Measurements from ENCODE around the gene PHOX2A.
"Not testable (repeated sequence)": the region's sequence is repeated elsewhere in the genome, so short reads cannot be mapped to it uniquely, and the experiment has no call there.

Gene PHOX2A

DNA sequence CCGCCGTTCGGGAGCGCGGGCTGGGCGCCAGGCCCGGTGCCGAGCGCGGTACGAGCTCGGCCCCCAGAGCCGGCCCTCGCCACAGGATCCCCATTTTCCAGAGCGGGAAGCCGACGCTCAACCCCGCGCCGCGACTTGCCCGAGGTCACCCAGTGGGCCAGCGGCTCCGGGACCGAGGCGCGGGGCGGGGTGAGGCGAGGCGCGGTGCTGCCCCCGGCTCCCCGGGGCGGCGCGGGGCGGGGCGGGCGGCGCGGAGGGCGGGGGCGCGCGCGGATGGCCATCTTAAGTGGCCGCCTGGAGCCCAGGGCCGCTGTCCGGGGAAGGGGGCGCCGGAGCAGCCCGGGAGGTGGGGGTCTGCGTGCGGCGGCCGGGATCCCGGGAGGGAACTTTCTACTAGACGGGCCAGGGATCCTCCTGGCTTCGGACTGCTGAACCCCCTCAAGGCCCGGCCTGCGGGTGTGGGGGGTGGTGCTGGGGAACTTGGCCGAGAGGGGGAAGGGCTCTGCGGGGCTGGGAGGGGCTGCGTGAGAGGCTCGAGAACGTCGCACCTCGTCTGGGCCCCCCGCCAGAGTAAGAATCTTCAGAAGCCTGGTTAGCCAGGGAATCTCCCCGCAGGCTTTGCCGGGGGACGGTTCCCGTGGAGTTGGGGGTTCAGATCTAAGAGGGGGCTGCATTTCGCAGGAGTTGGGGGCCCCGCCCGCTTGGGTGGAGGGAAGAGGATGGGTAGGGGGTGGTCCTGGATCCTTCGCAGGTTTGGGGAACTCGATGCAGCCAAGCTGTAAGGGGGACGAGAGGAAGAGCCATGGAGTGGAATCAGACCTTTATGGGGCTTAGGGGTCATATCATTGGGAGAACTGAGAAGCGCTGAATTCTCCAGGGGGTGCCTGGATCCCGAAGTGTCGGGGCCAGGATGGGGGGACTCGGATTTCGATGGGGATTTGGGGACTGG, 20.1 kb downstream of the PHOX2A start:
- ATAC-seq: peak; percentile 71
- peak; percentile 72 to 78 for DNase-seq
- peaks cover 42% of the 10 kb centered on the region for H3K4me1 Mint-ChIP-seq
- peak overlapping the region; percentile 97 for H3K27ac Mint-ChIP-seq
- peaks cover 2% of the 10 kb centered on the region for H3K27me3 Mint-ChIP-seq
- no peaks in the 10 kb centered on the region for H3K9me3 Mint-ChIP-seq
- peak overlapping the region; percentile 95 to 97 for H3K4me3 Mint-ChIP-seq

DNA sequence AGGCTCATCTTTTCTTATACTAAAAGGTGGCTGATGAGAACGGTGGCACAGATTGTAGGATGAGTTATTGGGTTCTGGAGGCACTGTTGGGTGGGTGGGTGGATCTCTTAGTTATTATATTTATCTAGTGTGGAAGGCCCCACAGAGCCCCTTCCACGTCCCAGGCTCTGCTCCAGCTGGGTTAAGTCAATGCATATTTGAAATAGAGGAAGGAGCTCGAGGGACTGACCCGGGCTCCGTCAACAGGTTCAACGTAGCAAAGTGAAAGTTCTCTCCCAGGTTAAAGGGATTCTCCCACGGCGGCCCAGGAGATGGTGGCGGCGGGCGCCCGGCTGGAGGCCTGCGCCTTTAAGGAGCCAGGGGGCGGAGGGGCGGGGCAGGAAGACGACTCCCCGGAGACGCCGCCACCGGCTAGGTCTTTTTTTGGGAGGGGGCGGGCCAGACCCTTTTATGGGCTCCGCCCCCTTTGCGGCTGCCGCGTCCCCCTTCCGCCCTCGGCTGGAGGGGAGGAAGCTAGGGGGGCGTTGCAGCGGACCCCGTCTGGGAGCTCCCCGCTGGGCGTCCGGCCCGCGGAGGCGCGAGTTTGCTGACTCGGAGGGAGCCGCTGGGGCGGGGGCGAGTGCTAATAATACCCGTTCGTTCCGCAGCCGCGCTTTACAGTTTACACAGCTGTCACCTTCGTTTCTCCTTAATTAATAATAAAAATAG, 20.9 kb downstream of the PHOX2A start:
- Mint-ChIP-seq H3K9me3 (no peaks in the 10 kb centered on the region), H3K4me3 (peak overlapping the region; percentile 95 to 97), H3K4me1 (peaks cover 39% of the 10 kb centered on the region), H3K27me3 (peaks cover 10% of the 10 kb centered on the region), H3K27ac (peak overlapping the region; percentile 89 to 95)
- DNase-seq (peak; percentile 95 to 96), ATAC-seq (peak; percentile 83)

GRCh38 chr11:72222106-72222891, 21.7 kb downstream of the PHOX2A start:
- peaks cover 45% of the 10 kb centered on the region for H3K4me1 Mint-ChIP-seq
- no peaks in the 10 kb centered on the region for H3K9me3 Mint-ChIP-seq
- no peak overlapping the region for H3K27ac Mint-ChIP-seq
- peaks cover 17% of the 10 kb centered on the region for H3K27me3 Mint-ChIP-seq
- no peak for ATAC-seq
- H3K4me3 Mint-ChIP-seq: peak overlapping the region; percentile 95 to 97
- DNase-seq: no peak

DNA sequence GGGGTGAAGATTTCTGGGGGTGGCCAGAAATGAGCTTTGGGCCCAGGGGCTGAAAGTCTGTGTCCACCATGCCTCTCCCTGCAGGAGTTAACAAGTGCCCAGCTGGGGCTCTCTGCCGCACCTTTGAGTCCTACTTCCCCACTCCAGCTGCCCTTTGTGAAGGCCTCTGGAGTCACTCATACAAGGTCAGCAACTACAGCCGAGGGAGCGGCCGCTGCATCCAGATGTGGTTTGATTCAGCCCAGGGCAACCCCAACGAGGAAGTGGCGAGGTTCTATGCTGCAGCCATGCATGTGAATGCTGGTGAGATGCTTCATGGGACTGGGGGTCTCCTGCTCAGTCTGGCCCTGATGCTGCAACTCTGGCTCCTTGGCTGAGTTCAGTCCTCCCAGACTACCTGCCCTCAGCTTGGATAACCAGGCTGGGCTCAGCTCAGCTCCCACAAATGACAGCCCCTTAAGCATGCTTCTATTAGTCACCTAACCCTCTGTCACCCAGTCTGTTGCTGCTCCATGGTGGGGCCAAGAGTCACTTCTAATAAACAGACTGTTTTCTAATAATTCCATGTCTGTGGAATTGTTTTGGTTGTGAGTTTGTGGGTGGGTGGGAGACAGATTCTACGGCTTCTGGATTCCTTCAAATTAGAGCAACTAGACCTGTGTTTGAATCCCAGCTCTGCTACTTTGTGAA, 22.4 kb downstream of the PHOX2A start:
- no peak for ATAC-seq
- Mint-ChIP-seq H3K4me1 (peaks cover 40% of the 10 kb centered on the region), H3K4me3 (no peak overlapping the region), H3K27ac (no peak overlapping the region), H3K9me3 (no peaks in the 10 kb centered on the region), H3K27me3 (peaks cover 25% of the 10 kb centered on the region)
- DNase-seq: no peak

DNA sequence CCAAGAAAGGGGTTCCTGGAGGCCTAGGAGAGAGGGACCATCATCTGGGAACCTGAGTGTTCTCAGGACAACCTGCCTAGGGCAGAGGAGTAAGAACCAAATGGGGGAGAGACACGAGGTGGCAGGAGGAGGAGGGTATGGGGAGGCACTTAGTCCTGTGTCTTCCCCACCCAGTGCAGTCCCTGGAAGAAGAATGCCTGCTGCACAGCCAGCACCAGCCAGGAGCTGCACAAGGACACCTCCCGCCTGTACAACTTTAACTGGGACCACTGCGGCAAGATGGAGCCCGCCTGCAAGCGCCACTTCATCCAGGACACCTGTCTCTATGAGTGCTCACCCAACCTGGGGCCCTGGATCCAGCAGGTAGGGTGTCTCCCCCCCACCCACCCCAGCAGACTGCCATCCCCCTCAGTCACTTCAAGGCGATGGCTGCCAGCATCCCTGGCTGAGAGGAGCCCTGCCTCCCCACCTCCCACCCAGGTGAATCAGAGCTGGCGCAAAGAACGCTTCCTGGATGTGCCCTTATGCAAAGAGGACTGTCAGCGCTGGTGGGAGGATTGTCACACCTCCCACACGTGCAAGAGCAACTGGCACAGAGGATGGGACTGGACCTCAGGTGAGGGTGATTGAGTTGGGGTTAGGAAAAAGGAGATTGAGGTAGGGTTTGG, 23.1 kb downstream of the PHOX2A start:
- DNase-seq (no peak), ATAC-seq (no peak)
- H3K9me3 Mint-ChIP-seq: no peaks in the 10 kb centered on the region
- H3K4me3 Mint-ChIP-seq: no peak overlapping the region
- peak overlapping the region in 1 of 2 donors; percentile 72 for H3K27ac Mint-ChIP-seq
- H3K27me3 Mint-ChIP-seq: peaks cover 30% of the 10 kb centered on the region
- peaks cover 33% of the 10 kb centered on the region for H3K4me1 Mint-ChIP-seq

GRCh38 chr11:72218251-72218745, 25.7 kb downstream of the PHOX2A start:
- H3K27ac Mint-ChIP-seq: no peak overlapping the region
- H3K4me3 Mint-ChIP-seq: no peak overlapping the region
- DNase-seq (no peak), ATAC-seq (no peak)
- H3K4me1 Mint-ChIP-seq: peaks cover 25% of the 10 kb centered on the region
- H3K9me3 Mint-ChIP-seq: no peaks in the 10 kb centered on the region
- peaks cover 30% of the 10 kb centered on the region for H3K27me3 Mint-ChIP-seq

DNA sequence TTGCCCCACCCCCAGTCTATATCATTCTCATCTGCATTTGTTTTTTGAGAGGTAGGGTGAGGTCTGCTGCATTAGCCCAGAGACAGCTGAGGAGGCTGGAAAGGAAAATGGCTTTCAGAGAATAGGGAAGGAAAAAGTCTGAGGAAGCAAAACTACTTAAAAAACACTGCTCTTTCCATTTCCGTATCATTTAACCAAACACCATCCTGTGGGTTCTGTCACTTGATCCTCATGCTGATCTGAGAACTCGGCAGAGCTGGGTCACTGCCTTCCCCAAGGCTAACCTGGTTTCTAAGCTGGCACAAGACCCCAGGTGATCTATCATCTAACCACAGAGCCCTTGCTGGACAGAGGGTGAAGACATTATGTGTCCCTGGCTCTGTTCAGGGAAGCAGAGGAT, 26.1 kb downstream of the PHOX2A start:
- H3K9me3 Mint-ChIP-seq: no peaks in the 10 kb centered on the region
- peaks cover 23% of the 10 kb centered on the region for H3K4me1 Mint-ChIP-seq
- no peak overlapping the region for H3K27ac Mint-ChIP-seq
- peaks cover 30% of the 10 kb centered on the region for H3K27me3 Mint-ChIP-seq
- ATAC-seq: no peak
- no peak overlapping the region for H3K4me3 Mint-ChIP-seq
- no peak for DNase-seq

- Mint-ChIP-seq H3K4me1 (peaks cover 13% of the 10 kb centered on the region), H3K27ac (peak within 1 kb of the TSS in 1 of 2 donors; percentile 30), H3K9me3 (no peaks in the 10 kb centered on the region), H3K4me3 (no peak within 1 kb of the TSS), H3K27me3 (peaks cover 30% of the 10 kb centered on the region)
- ATAC-seq (no peak), DNase-seq (no peak)
Observed at GRCh38 chr11:72216638-72217037, 27.3 kb downstream of the PHOX2A start, which contains the start of gene FOLR2. Gene FOLR2 (plus strand): TSS chr11:72216794. CDS start chr11:72218585, 1,791 bp downstream.

GRCh38 chr11:72209101-72209500, 34.9 kb downstream of the PHOX2A start:
- peaks cover 16 to 19% of the 10 kb centered on the region in 2 donors for H3K9me3 Mint-ChIP-seq

GRCh38 chr11:72208281-72208680, 35.7 kb downstream of the PHOX2A start:
- Mint-ChIP-seq H3K27me3 (peaks cover 18% of the 10 kb centered on the region), H3K4me3 (no peak overlapping the region), H3K9me3 (peaks cover 16 to 19% of the 10 kb centered on the region in 2 donors), H3K27ac (no peak overlapping the region), H3K4me1 (no peaks in the 10 kb centered on the region)
- ATAC-seq (no peak), DNase-seq (no peak)

More at GRCh38 chr11:72209101-72209500, 34.9 kb downstream of the PHOX2A start:
- H3K27me3 Mint-ChIP-seq: peaks cover 18% of the 10 kb centered on the region
- no peak overlapping the region for H3K27ac Mint-ChIP-seq
- H3K4me1 Mint-ChIP-seq: no peaks in the 10 kb centered on the region
- H3K4me3 Mint-ChIP-seq: no peak overlapping the region
- ATAC-seq (no peak), DNase-seq (no peak)

GRCh38 chr11:72206794-72207193, 37.2 kb downstream of the PHOX2A start:
- DNase-seq, H3K4me3 Mint-ChIP-seq, H3K4me1 Mint-ChIP-seq, ATAC-seq, H3K27ac Mint-ChIP-seq: not testable (repeated sequence)
- Mint-ChIP-seq H3K9me3 (peaks cover 16 to 19% of the 10 kb centered on the region in 2 donors), H3K27me3 (peaks cover 18% of the 10 kb centered on the region)

- ATAC-seq: no peak
- Mint-ChIP-seq H3K4me3 (no peak overlapping the region), H3K9me3 (peaks cover 14 to 15% of the 10 kb centered on the region in 2 donors), H3K4me1 (no peaks in the 10 kb centered on the region), H3K27ac (no peak overlapping the region), H3K27me3 (peaks cover 15% of the 10 kb centered on the region)
- DNase-seq: no peak
Observed at GRCh38 chr11:72204886-72205285, 39.1 kb downstream of the PHOX2A start.

GRCh38 chr11:72203163-72203562, 40.8 kb downstream of the PHOX2A start:
- H3K4me1 Mint-ChIP-seq: no peaks in the 10 kb centered on the region
- DNase-seq: no peak
- ATAC-seq: no peak
- no peak overlapping the region for H3K4me3 Mint-ChIP-seq
- H3K27ac Mint-ChIP-seq: no peak overlapping the region
- no peaks in the 10 kb centered on the region for H3K27me3 Mint-ChIP-seq
- no peaks in the 10 kb centered on the region for H3K9me3 Mint-ChIP-seq

- DNase-seq (no peak), ATAC-seq (no peak)
- no peaks in the 10 kb centered on the region for H3K9me3 Mint-ChIP-seq
- no peak overlapping the region for H3K27ac Mint-ChIP-seq
- no peaks in the 10 kb centered on the region for H3K27me3 Mint-ChIP-seq
- H3K4me3 Mint-ChIP-seq: no peak overlapping the region
- no peaks in the 10 kb centered on the region for H3K4me1 Mint-ChIP-seq
Observed at GRCh38 chr11:72202571-72202970, 41.4 kb downstream of the PHOX2A start.

Data from stimulated activated naive CD8-positive, alpha-beta T cell treated with anti-CD3 and anti-CD28 coated beads, Interleukin-15, amount 100 ng/mL, for 72 hours (primary cell).